B cell (primary cell): ENCODE measurements around the gene PIK3R1. TPM values are rescaled to one million over a fixed set of nuclear protein-coding genes. Genes with fewer than 3 reads are reported as not detected.

Experiments
- ATAC-seq: fragments of 200-7000 bp; cut with Tn5 transposase; one replicate; pipeline ENCODE4 v1.10.0; 2021; ENCODE audit warnings: low read depth, mild to moderate bottlenecking, moderate number of reproducible peaks, moderate library complexity
- CTCF ChIA-PET: fragments of 350-600 bp; sonication (Branson Sonifier 250); formaldehyde crosslinking; loops from one replicate; lab custom pipeline; 2021; ENCODE audit warnings: antibody characterized with exemption, inconsistent platforms; lab: Charles Lee
- POLR2A ChIA-PET: fragments of 350-600 bp; sonication (Branson Sonifier 250); formaldehyde crosslinking; loops from one replicate; lab custom pipeline; 2021; ENCODE audit warnings: antibody characterized with exemption; lab: Charles Lee
- DNase-seq: peaks from one replicate; pipeline ENCODE4 v3.0.0; 2013
- H2AFZ ChIP-seq: 2 replicates; pipeline ENCODE4 v1.6.1; 2012; ENCODE audit warnings: mild to moderate bottlenecking, low read depth, low read length; ENCODE audit not compliant: insufficient read depth, poor library complexity, severe bottlenecking
- H3K27ac ChIP-seq, 2 donors: 1 replicate in 1 of 2; 2 replicates in 1 of 2; pipeline ENCODE4 v1.5.1; 2012 to 2013; ENCODE audit warnings: low read length in 2 of 2, mild to moderate bottlenecking in 2 of 2, moderate library complexity in 1 of 2
- H3K27me3 ChIP-seq, 4 experiments: fragments of 200-600 bp in 1 of 4; sonication (generic) in 1 of 4; replicated peaks in 1 of 4; 1 replicate in 2 of 4; 2 replicates in 2 of 4; pipeline versions ENCODE4 v1.6.1 to v1.7.0; 2013 to 2016; ENCODE audit warnings: low read length in 3 of 4, mild to moderate bottlenecking in 2 of 4, mixed read lengths in 1 of 4, moderate library complexity in 1 of 4; ENCODE audit not compliant: insufficient read depth in 4 of 4, control insufficient read depth in 3 of 4; ENCODE audit errors: control extremely low read depth in 1 of 4
- H3K36me3 ChIP-seq, 2 experiments: replicated peaks in 1 of 2; 1 replicate in 1 of 2; 2 replicates in 1 of 2; pipeline versions ENCODE4 v1.6.1 to v1.7.1; 2013; ENCODE audit warnings: low read length in 1 of 2; ENCODE audit not compliant: insufficient read depth in 2 of 2, control insufficient read depth in 1 of 2; ENCODE audit errors: control extremely low read depth in 1 of 2, extremely low read depth in 1 of 2
- H3K4me1 ChIP-seq, 2 donors: fragments of 200-600 bp in 1 of 2; sonication (generic) in 1 of 2; 1 replicate in 1 of 2; 2 replicates in 1 of 2; pipeline versions ENCODE4 v1.5.1 to v1.6.1; 2013 to 2017; ENCODE audit warnings: low read length in 2 of 2; ENCODE audit not compliant: control insufficient read depth in 2 of 2, insufficient read depth in 2 of 2
- H3K4me2 ChIP-seq: replicated peaks from 2 replicates; pipeline ENCODE3; 2012; ENCODE audit warnings: mild to moderate bottlenecking, low read depth, low read length; ENCODE audit not compliant: poor library complexity, severe bottlenecking
- H3K4me3 ChIP-seq, 5 experiments: fragments of 200-600 bp in 1 of 5; sonication (generic) in 1 of 5; 1 replicate in 3 of 5; 2 replicates in 2 of 5; pipeline versions ENCODE4 v1.5.1 to v1.7.0; 2011 to 2016; ENCODE audit warnings: low read length in 4 of 5, mild to moderate bottlenecking in 4 of 5, low read depth in 2 of 5, control low read depth in 1 of 5, moderate library complexity in 1 of 5; ENCODE audit not compliant: insufficient read depth in 1 of 5; ENCODE audit errors: control extremely low read depth in 1 of 5, extremely low read depth in 1 of 5
- H3K79me2 ChIP-seq: fragments of 200-600 bp; sonication (generic); one replicate; pipeline ENCODE4 v1.6.0; 2016; ENCODE audit warnings: low read length; ENCODE audit not compliant: control insufficient read depth, insufficient read depth
- H3K9ac ChIP-seq: fragments of 200-600 bp; sonication (generic); 2 replicates; pipeline ENCODE4 v1.6.1; 2017; ENCODE audit warnings: mild to moderate bottlenecking, low read length, moderate library complexity
- H3K9me3 ChIP-seq, 3 donors: one replicate each; pipeline versions ENCODE4 v1.6.1 to v1.7.1; 2013; ENCODE audit warnings: low read length in 2 of 3; ENCODE audit not compliant: control insufficient read depth in 2 of 3, insufficient read depth in 1 of 3; ENCODE audit errors: control extremely low read depth in 1 of 3
- H4K20me1 ChIP-seq: 2 replicates; pipeline ENCODE4 v1.6.0; 2012; ENCODE audit warnings: mild to moderate bottlenecking, low read length; ENCODE audit not compliant: insufficient read depth, control insufficient read depth, poor library complexity, severe bottlenecking
- H3K27ac Mint-ChIP-seq: one replicate; pipeline ENCODE4 v1.8.0; 2021; ENCODE audit warnings: mixed read lengths
- H3K27me3 Mint-ChIP-seq: one replicate; pipeline ENCODE4 v1.8.0; 2021; ENCODE audit warnings: mixed read lengths
- H3K4me1 Mint-ChIP-seq: one replicate; pipeline ENCODE4 v1.8.0; 2021; ENCODE audit warnings: mixed read lengths
- H3K4me3 Mint-ChIP-seq: one replicate; pipeline ENCODE4 v1.8.0; 2021; ENCODE audit warnings: mixed read lengths
- H3K9me3 Mint-ChIP-seq: one replicate; pipeline ENCODE4 v1.8.0; 2022; ENCODE audit warnings: mixed read lengths; ENCODE audit not compliant: insufficient read depth
- CTCF ChIP-seq: fragments of 200-600 bp; IDR thresholded peaks from one replicate; pipeline ENCODE4 v1.8.0; 2022; ENCODE audit warnings: antibody characterized with exemption, mild to moderate bottlenecking
- EZH2 ChIP-seq: IDR thresholded peaks from 2 replicates; pipeline ENCODE4 v1.6.1; 2012; ENCODE audit warnings: borderline replicate concordance, low read depth, mild to moderate bottlenecking, moderate library complexity, low read length; ENCODE audit not compliant: insufficient read depth, poor library complexity, severe bottlenecking
- WGBS: methylation state at CpG from one replicate; pipeline ENCODE4 v1.1.5; 2013; ENCODE audit warnings: missing lambda C conversion rate; ENCODE audit not compliant: insufficient coverage; 5-methylcytosine and 5-hydroxymethylcytosine counted together
- intact Hi-C: fragments of 100-400 bp; cut with micrococcal nuclease; formaldehyde crosslinking; loops from one replicate; pipeline ENCODE4 v1.10.0; 2022
- polyA plus RNA-seq: library from polyadenylated mRNA; depleted of rRNA; stranded (reverse); fragments of >200 nt; gene quantifications from 2 replicates; pipeline ENCODE4 v1.2.3, GENCODE V29; 2012
- total RNA-seq, 2 donors: library from RNA; stranded (reverse); fragments of 120-200 nt in 1 of 2; gene quantifications; 1 replicate in 1 of 2; 2 replicates in 1 of 2; pipeline versions ENCODE4 v1.2.3 to v1.2.4, GENCODE V29; 2013 to 2022

The PIK3R1 gene
- total and polyA plus RNA-seq, 2 donors (not counting 1 experiment from before 2014, with no cell fraction given): 5.6 to 63.8 TPM

DNA sequence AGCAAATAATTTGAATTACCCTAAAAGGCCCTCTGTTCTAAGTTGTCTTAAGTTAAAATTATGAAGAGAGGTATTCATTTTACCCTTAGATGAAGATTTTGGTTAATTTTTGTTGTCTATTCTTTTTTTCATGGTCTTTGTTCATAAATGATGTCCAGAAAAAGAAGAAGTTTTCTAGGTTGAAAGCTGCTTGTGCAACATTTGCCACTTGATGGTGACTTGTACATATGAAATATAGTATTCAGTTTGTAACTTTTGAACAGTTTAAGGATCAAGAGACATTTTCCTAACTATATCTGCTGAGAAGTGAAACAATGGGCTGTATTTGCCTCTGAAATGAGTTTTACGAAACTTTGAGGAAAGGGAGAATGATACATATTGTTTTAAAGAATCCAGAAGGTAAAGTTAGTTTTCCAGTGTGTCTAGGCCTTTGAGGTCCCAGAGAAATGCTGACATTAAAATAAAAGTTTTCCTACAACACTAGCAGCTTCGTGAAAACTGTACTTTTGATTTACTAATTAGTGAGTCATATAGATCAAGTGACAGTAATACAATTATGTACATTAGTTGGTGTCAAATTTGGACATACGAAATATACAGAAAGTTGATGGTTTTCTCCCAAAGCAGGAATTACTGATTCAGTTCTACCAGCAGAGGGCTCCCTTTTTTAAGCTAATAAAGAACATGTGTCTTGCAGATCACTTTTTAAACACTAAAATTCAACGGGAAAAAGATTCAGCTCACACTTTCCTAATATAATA, 70.5 kb downstream of the PIK3R1 start:
- peak overlapping the region; percentile 88 for H3K27ac Mint-ChIP-seq
- Histone ChIP-seq H3K27ac (peak overlapping the region in 1 of 2 donors; percentile 70), H3K9me3 (no peaks in the 10 kb centered on the region), H3K27me3 (no peaks in the 10 kb centered on the region), H3K4me2 (peak overlapping the region; percentile 81), H4K20me1 (no peaks in the 10 kb centered on the region), H3K36me3 (peaks cover 4 to 37% of the 10 kb centered on the region in 2 experiments), H3K4me1 (peaks cover 31 to 34% of the 10 kb centered on the region in 2 donors), H3K4me3 (no peak overlapping the region), H3K9ac (peak overlapping the region; percentile 2), H2AFZ (no peak overlapping the region), H3K79me2 (peaks cover 19% of the 10 kb centered on the region)
- intact Hi-C loops: loop anchor here (1.0 to 10.0 kb wide), 5 partner anchors 174 to 721 kb away; no protein-coding TSS in a partner anchor
- ATAC-seq (no peak), DNase-seq (peak; percentile 75)
- CTCF ChIA-PET: interaction anchor here (0.7 to 3.6 kb wide), 42 partner anchors 10 to 1077 kb away, joined by 3 to 154 read pairs (median 4); partner anchors contain the start of gene PIK3R1
- peaks cover 40% of the 10 kb centered on the region for H3K4me1 Mint-ChIP-seq
- H3K27me3 Mint-ChIP-seq: no peaks in the 10 kb centered on the region
- TF ChIP-seq CTCF (peak; percentile 95), EZH2 (no peak)
- no CpG with 5 or more reads among the region's 4 CpGs for WGBS
- H3K4me3 Mint-ChIP-seq: peak overlapping the region; percentile 3
- H3K9me3 Mint-ChIP-seq: no peaks in the 10 kb centered on the region
- POLR2A ChIA-PET: no interaction called here

DNA sequence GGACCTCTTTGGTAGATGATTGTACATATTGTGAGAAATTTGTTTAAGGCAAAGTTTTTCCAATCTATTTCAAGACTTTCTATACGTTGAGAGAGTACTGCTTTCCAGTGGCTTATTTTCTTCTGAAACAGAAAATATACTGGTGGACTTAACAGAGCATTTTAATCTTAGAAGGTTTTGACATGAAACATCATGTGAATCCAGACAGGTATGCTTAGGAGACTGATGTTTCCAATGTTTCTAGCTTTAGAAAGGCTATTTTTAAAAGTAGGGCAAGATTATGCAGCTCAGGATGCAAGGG, 71.0 kb downstream of the PIK3R1 start:
- Histone ChIP-seq H4K20me1 (no peaks in the 10 kb centered on the region), H3K36me3 (peaks cover 4 to 32% of the 10 kb centered on the region in 2 experiments), H2AFZ (no peak overlapping the region), H3K27me3 (no peaks in the 10 kb centered on the region), H3K9ac (no peak overlapping the region), H3K27ac (no peak overlapping the region), H3K79me2 (peaks cover 19% of the 10 kb centered on the region), H3K4me3 (no peak overlapping the region), H3K4me2 (peak overlapping the region; percentile 81), H3K4me1 (peaks cover 31 to 34% of the 10 kb centered on the region in 2 donors), H3K9me3 (no peaks in the 10 kb centered on the region)
- Mint-ChIP-seq H3K27me3 (no peaks in the 10 kb centered on the region), H3K4me1 (peaks cover 40% of the 10 kb centered on the region), H3K9me3 (no peaks in the 10 kb centered on the region), H3K4me3 (peak overlapping the region; percentile 3), H3K27ac (no peak overlapping the region)
- ATAC-seq (no peak), DNase-seq (no peak)
- no CpG with 5 or more reads among the region's 1 CpG for WGBS
- TF ChIP-seq CTCF (peak; percentile 68), EZH2 (no peak)
- POLR2A ChIA-PET: no interaction called here
- intact Hi-C loops: loop anchor here (1.0 to 10.0 kb wide), 5 partner anchors 174 to 721 kb away; no protein-coding TSS in a partner anchor
- CTCF ChIA-PET: interaction anchor here (0.7 to 3.6 kb wide), 43 partner anchors 10 to 1078 kb away, joined by 3 to 154 read pairs (median 4); partner anchors contain the start of genes PIK3R1 and SLC30A5
